OCI-M2 (cell line): ENCODE measurements around the gene PTBP2.

Experiments
- DNase-seq: peaks from one replicate; lab custom pipeline; 2025; ENCODE audit not compliant: unreplicated experiment; lab: John Stamatoyannopoulos, UW

Gene PTBP2

GRCh38 chr1:96820107-96820506, 98.5 kb downstream of the PTBP2 start:
- DNase-seq = no peak

GRCh38 chr1:96820671-96821070, 99.1 kb downstream of the PTBP2 start:
- no peak for DNase-seq

- no peak for DNase-seq
These were observed 103.6 kb downstream of the PTBP2 start for GRCh38 chr1:96825231-96825630.

- DNase-seq = no peak
These were observed 104.5 kb downstream of the PTBP2 start for GRCh38 chr1:96825950-96826576.

GRCh38 chr1:96833376-96833775, 111.8 kb downstream of the PTBP2 start:
- DNase-seq = no peak

- DNase-seq = no peak
These were observed 113.4 kb downstream of the PTBP2 start for GRCh38 chr1:96834986-96835385.

GRCh38 chr1:96837057-96837780, 115.6 kb downstream of the PTBP2 start:
- no peak for DNase-seq

- DNase-seq = no peak
These were observed 116.2 kb downstream of the PTBP2 start for GRCh38 chr1:96837781-96838216.

GRCh38 chr1:96840396-96840795, 118.8 kb downstream of the PTBP2 start:
- DNase-seq = no peak

- DNase-seq = no peak
These were observed 120.6 kb downstream of the PTBP2 start for GRCh38 chr1:96842215-96842614.

- no peak for DNase-seq
These were observed 121.6 kb downstream of the PTBP2 start for GRCh38 chr1:96843196-96843595.

- no peak for DNase-seq
These were observed 122.0 kb downstream of the PTBP2 start for GRCh38 chr1:96843601-96844000.

GRCh38 chr1:96845464-96845863, 123.9 kb downstream of the PTBP2 start:
- no peak for DNase-seq

GRCh38 chr1:96861836-96862235, 140.3 kb downstream of the PTBP2 start:
- no peak for DNase-seq

GRCh38 chr1:96863449-96863848, 141.9 kb downstream of the PTBP2 start:
- no peak for DNase-seq
